Astrocyte of the hippocampus (primary cell): ENCODE results near the gene DEDD2.

Source experiments
- DNase-seq: peaks from one replicate; pipeline ENCODE4 v3.0.0; 2011; ENCODE audit warnings: low read depth, low spot score

DEDD2 gene

GRCh38 chr19:42173695-42174094, 43.8 kb downstream of the DEDD2 start:
- DNase-seq, result no peak

- DNase-seq, result no peak
Measured at GRCh38 chr19:42172261-42172660, 45.2 kb downstream of the DEDD2 start.

- DNase-seq, result no peak
Measured at GRCh38 chr19:42170715-42171114, 46.8 kb downstream of the DEDD2 start.

GRCh38 chr19:42169486-42170413, 47.7 kb downstream of the DEDD2 start:
- no peak for DNase-seq

- DNase-seq, result no peak
Measured at GRCh38 chr19:42168206-42168605, 49.3 kb downstream of the DEDD2 start.

GRCh38 chr19:42166316-42166715, 51.2 kb downstream of the DEDD2 start:
- DNase-seq, result no peak

- DNase-seq, result no peak
Measured at GRCh38 chr19:42165146-42165545, 52.3 kb downstream of the DEDD2 start.

- DNase-seq, result no peak
Measured at GRCh38 chr19:42161616-42162263, 55.7 kb downstream of the DEDD2 start.

- DNase-seq, result no peak
Measured at GRCh38 chr19:42159942-42160341, 57.5 kb downstream of the DEDD2 start.

GRCh38 chr19:42158926-42159325, 58.6 kb downstream of the DEDD2 start:
- DNase-seq, result no peak

- DNase-seq, result no peak
Measured at GRCh38 chr19:42156571-42156970, 60.9 kb downstream of the DEDD2 start.

GRCh38 chr19:42155796-42156195, 61.7 kb downstream of the DEDD2 start:
- no peak for DNase-seq

GRCh38 chr19:42154471-42155323, 62.8 kb downstream of the DEDD2 start:
- no peak for DNase-seq

- DNase-seq, result no peak
Measured at GRCh38 chr19:42153672-42154433, 63.6 kb downstream of the DEDD2 start.

- DNase-seq, result no peak
Measured at GRCh38 chr19:42152910-42153671, 64.4 kb downstream of the DEDD2 start.

GRCh38 chr19:42151782-42152684, 65.4 kb downstream of the DEDD2 start:
- DNase-seq, result no peak

GRCh38 chr19:42150911-42151361, 66.5 kb downstream of the DEDD2 start:
- DNase-seq, result no peak

GRCh38 chr19:42150364-42150763, 67.1 kb downstream of the DEDD2 start:
- no peak for DNase-seq

GRCh38 chr19:42149447-42150202, 67.9 kb downstream of the DEDD2 start:
- no peak for DNase-seq
